OCI-M2 (cell line): ENCODE results near the gene WDR4.
"Not testable (repeated sequence)": the region's sequence is repeated elsewhere in the genome, so short reads cannot be mapped to it uniquely, and the experiment has no call there.

Experiments used
- DNase-seq: peaks from one replicate; lab custom pipeline; 2025; ENCODE audit not compliant: unreplicated experiment; lab: John Stamatoyannopoulos, UW

WDR4 gene

GRCh38 chr21:42840411-42841155 is 38.8 kb downstream of the WDR4 start:
- DNase-seq: no peak

- DNase-seq: no peak
Measured at GRCh38 chr21:42839271-42840231, 39.8 kb downstream of the WDR4 start.

- not testable (repeated sequence) for DNase-seq
Measured at GRCh38 chr21:42838212-42838690, 41.1 kb downstream of the WDR4 start.

GRCh38 chr21:42837421-42838211 is 41.7 kb downstream of the WDR4 start:
- DNase-seq: no peak

GRCh38 chr21:42836767-42837301 is 42.5 kb downstream of the WDR4 start:
- no peak for DNase-seq

- DNase-seq: no peak
Measured at GRCh38 chr21:42836402-42836666, 43.0 kb downstream of the WDR4 start.

- no peak for DNase-seq
Measured at GRCh38 chr21:42835611-42836401, 43.5 kb downstream of the WDR4 start.

GRCh38 chr21:42835211-42835610 is 44.1 kb downstream of the WDR4 start:
- no peak for DNase-seq

- no peak for DNase-seq
Measured at GRCh38 chr21:42834726-42835191, 44.6 kb downstream of the WDR4 start.

GRCh38 chr21:42833859-42834725 is 45.2 kb downstream of the WDR4 start:
- DNase-seq: no peak

- peak; percentile 62 for DNase-seq
Measured at GRCh38 chr21:42833439-42833815, 45.9 kb downstream of the WDR4 start.

- DNase-seq: not testable (repeated sequence)
Measured at GRCh38 chr21:42832321-42832630, 47.1 kb downstream of the WDR4 start.

GRCh38 chr21:42830456-42831455 is 48.6 kb downstream of the WDR4 start:
- no peak for DNase-seq

- no peak for DNase-seq
Measured at GRCh38 chr21:42829954-42830353, 49.4 kb downstream of the WDR4 start.

GRCh38 chr21:42829417-42829816 is 49.9 kb downstream of the WDR4 start:
- no peak for DNase-seq

GRCh38 chr21:42827588-42827987 is 51.8 kb downstream of the WDR4 start:
- DNase-seq: no peak

GRCh38 chr21:42820616-42821465 is 58.5 kb downstream of the WDR4 start:
- DNase-seq: no peak
